Endothelial cell of umbilical vein (primary cell): ENCODE data around the gene FUCA2. TPM values are rescaled to one million over a fixed set of nuclear protein-coding genes. Genes with fewer than 3 reads are reported as not detected.

Source experiments
- BruUV-seq: library from RNA; stranded (reverse); fragments of 400-500 nt; replicated peaks from 2 replicates; lab custom pipeline; 2021; lab: Mats Ljungman, UMichigan
- CTCF ChIA-PET: fragments of 300-600, 350-600 bp; sonication (Branson Sonifier 250); formaldehyde crosslinking; loops from one replicate; lab custom pipeline; 2021; ENCODE audit warnings: antibody characterized with exemption, inconsistent platforms; lab: Charles Lee
- POLR2A ChIA-PET: fragments of 300-600, 350-600 bp; sonication (Branson Sonifier 250); formaldehyde crosslinking; loops from one replicate; lab custom pipeline; 2021; ENCODE audit warnings: antibody characterized with exemption, inconsistent platforms; lab: Charles Lee
- DNase-seq: peaks from one replicate; pipeline ENCODE4 v3.0.0-alpha.2; 2011; ENCODE audit warnings: low read depth, low spot score
- FAIRE-seq: peaks from 2 replicates; lab custom pipeline; 2011; peaks lifted over from hg19 to GRCh38; lab: Jason Lieb, UNC
- H2AFZ ChIP-seq: 2 replicates; pipeline ENCODE4 v1.6.0; 2012; ENCODE audit warnings: low read depth, low read length, control low read depth, inconsistent platforms
- H3K27ac ChIP-seq: 2 replicates; pipeline ENCODE4 v1.5.1; 2011; ENCODE audit warnings: low read depth, mild to moderate bottlenecking, control low read depth, low read length, moderate library complexity; ENCODE audit not compliant: insufficient read depth
- H3K27me3 ChIP-seq, 2 experiments: 2 replicates each; pipeline versions ENCODE4 v1.6.0 to v1.6.1; 2011; ENCODE audit warnings: low read length in 2 of 2, mixed read lengths in 1 of 2; ENCODE audit not compliant: control insufficient read depth in 2 of 2, insufficient read depth in 2 of 2
- H3K36me3 ChIP-seq, 2 experiments: 2 replicates in 1 of 2; 3 replicates in 1 of 2; pipeline ENCODE4 v1.5.1; 2011; ENCODE audit warnings: low read length in 2 of 2, mild to moderate bottlenecking in 1 of 2, moderate library complexity in 1 of 2; ENCODE audit not compliant: control insufficient read depth in 2 of 2, insufficient read depth in 2 of 2; ENCODE audit errors: extremely low read depth in 1 of 2
- H3K4me1 ChIP-seq: 3 replicates; pipeline ENCODE4 v1.5.1; 2011; ENCODE audit warnings: mild to moderate bottlenecking, low read length; ENCODE audit not compliant: control insufficient read depth, insufficient read depth; ENCODE audit errors: extremely low read depth
- H3K4me2 ChIP-seq: 2 replicates; pipeline ENCODE4 v1.6.1; 2011; ENCODE audit warnings: low read length, control low read depth, mixed read lengths; ENCODE audit not compliant: insufficient read depth
- H3K4me3 ChIP-seq, 3 experiments: fragments of 200-600 bp in 1 of 3; sonication (generic), shearing (Covaris generic) in 1 of 3; replicated peaks in 1 of 3; 2 replicates each; pipeline ENCODE4 v1.5.1; 2011 to 2016; ENCODE audit warnings: control low read depth in 3 of 3, low read length in 3 of 3, mild to moderate bottlenecking in 2 of 3, inconsistent platforms in 1 of 3, low read depth in 1 of 3, moderate library complexity in 1 of 3; ENCODE audit not compliant: insufficient read depth in 1 of 3
- H3K79me2 ChIP-seq: 2 replicates; pipeline ENCODE4 v1.6.0; 2012; ENCODE audit warnings: low read length, inconsistent platforms; ENCODE audit not compliant: control insufficient read depth, insufficient read depth
- H3K9ac ChIP-seq: replicated peaks from 2 replicates; pipeline ENCODE3; 2011; ENCODE audit warnings: low read length, control low read depth; ENCODE audit not compliant: insufficient read depth; ENCODE audit errors: extremely low read depth
- H3K9me1 ChIP-seq: replicated peaks from 3 replicates; pipeline ENCODE4 v1.6.0; 2011; ENCODE audit warnings: mild to moderate bottlenecking, low read length; ENCODE audit not compliant: control insufficient read depth, insufficient read depth; ENCODE audit errors: extremely low read depth
- H3K9me3 ChIP-seq: replicated peaks from 2 replicates; pipeline ENCODE4 v1.5.1; 2012; ENCODE audit warnings: low read length, inconsistent platforms; ENCODE audit not compliant: control insufficient read depth, insufficient read depth
- H4K20me1 ChIP-seq: replicated peaks from 2 replicates; pipeline ENCODE3; 2011; ENCODE audit warnings: mild to moderate bottlenecking, low read length; ENCODE audit not compliant: control insufficient read depth, insufficient read depth; ENCODE audit errors: extremely low read depth
- FOS ChIP-seq: IDR thresholded peaks from 2 replicates; pipeline ENCODE4 v1.6.1; 2011; ENCODE audit warnings: mild to moderate bottlenecking, low read length, moderate library complexity, borderline replicate concordance; ENCODE audit not compliant: insufficient read depth
- JUN ChIP-seq: IDR thresholded peaks from 2 replicates; pipeline ENCODE4 v1.6.1; 2011; ENCODE audit warnings: borderline replicate concordance, low read depth; ENCODE audit not compliant: insufficient read length, insufficient read depth
- MYC ChIP-seq: IDR thresholded peaks from one replicate; pipeline ENCODE4 v1.6.1; 2011; ENCODE audit warnings: mild to moderate bottlenecking, low read depth, low read length
- POLR2A ChIP-seq: IDR thresholded peaks from 2 replicates; pipeline ENCODE4 v1.6.1; 2012; ENCODE audit warnings: low read depth, mild to moderate bottlenecking, control low read depth, low read length
- POLR2AphosphoS5 ChIP-seq: IDR thresholded peaks from 2 replicates; pipeline ENCODE4 v1.6.1; 2012; ENCODE audit warnings: low read depth, mild to moderate bottlenecking, control low read depth, low read length, moderate library complexity; ENCODE audit not compliant: insufficient read depth
- dilution Hi-C: fragments of 300-500 bp; cut with MboI; formaldehyde crosslinking; loops from one replicate; pipeline ENCODE4 v1.15.0; 2019; ENCODE audit warnings: low sequenced_read_pairs; ENCODE audit not compliant: extremely low pct_ligation_motif_present
- intact Hi-C: fragments of 100-400 bp; cut with micrococcal nuclease; formaldehyde crosslinking; loops from one replicate; pipeline ENCODE4 v1.10.0; 2022
- polyA plus RNA-seq, 4 experiments: library from polyadenylated mRNA; depleted of rRNA in 3 of 4; stranded (reverse) in 3 of 4; unstranded in 1 of 4; fragments of >200 nt; gene quantifications; 2 replicates each; pipeline versions ENCODE4 v1.2.1 to v1.2.3, GENCODE V29; 2011 to 2012; ENCODE audit warnings: missing spikeins in 1 of 4
- total RNA-seq: library from RNA; stranded (reverse); gene quantifications from 2 replicates; pipeline ENCODE4 v1.2.3, GENCODE V29; 2021
- TF ChIP-seq, protein P1 (sequence below): IDR thresholded peaks from 2 replicates; pipeline ENCODE4 v1.6.1; 2011; ENCODE audit not compliant: insufficient read depth, insufficient read length
- TF ChIP-seq, protein P2 (sequence below), 2 donors: IDR thresholded peaks; 1 replicate in 1 of 2; 2 replicates in 1 of 2; pipeline ENCODE4 v1.5.1; 2011; ENCODE audit warnings: low read length in 2 of 2, mild to moderate bottlenecking in 2 of 2, moderate library complexity in 2 of 2, control low read depth in 1 of 2, inconsistent platforms in 1 of 2, low read depth in 1 of 2; ENCODE audit not compliant: insufficient read depth in 1 of 2; ENCODE audit errors: extremely low read depth in 1 of 2

Gene FUCA2
- total and polyA plus RNA-seq, 2 donors (not counting 3 experiments of a cell fraction or from before 2014, with no cell fraction given), result 29.7 to 80.9 TPM

DNA sequence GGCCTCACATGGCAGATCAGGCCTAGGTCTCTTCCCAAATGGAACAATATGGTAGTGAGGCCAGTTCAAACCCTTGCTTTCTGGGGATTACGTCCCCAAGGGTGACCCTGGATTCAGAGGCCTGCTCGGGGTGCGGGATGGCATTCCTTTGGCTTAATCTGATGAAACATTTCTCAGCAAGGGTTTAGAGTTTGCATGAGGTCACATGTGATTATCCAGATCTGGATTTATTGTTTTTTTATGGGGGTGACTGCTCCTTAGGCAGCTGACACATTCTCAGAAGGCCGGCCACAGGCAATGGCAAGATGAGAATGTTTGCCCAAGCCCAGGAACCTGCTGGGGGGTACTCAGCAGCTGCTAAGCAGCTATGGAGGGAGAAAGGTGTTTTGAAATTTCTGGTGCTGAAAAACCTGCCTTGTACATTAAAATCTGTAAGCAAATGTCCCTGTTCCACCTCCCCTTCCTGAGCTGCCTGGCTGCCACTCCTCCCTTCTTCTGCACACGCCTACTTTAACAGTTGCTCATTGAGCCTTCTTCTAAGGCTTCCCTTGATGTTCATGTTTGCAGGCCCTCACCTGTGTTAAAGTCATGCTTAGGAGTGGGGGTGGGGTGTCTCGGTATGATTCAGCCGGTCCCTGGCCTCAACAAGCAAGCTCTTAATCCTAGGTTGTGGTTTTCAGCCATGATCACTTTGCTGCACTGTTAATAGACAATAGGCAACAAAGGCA is 37.9 kb upstream of the FUCA2 start:
- DNase-seq, result no peak
- intact Hi-C loops (no loop called here), dilution Hi-C loops (no loop called here)
- BruUV-seq, result no TSS peak
- H3K4me3 ChIP-seq, result no peak overlapping the region
- peaks cover under 1% of the 10 kb centered on the region for H3K4me1 ChIP-seq
- H2AFZ ChIP-seq, result no peak overlapping the region
- H3K9me3 ChIP-seq, result no peaks in the 10 kb centered on the region
- H4K20me1 ChIP-seq, result no peaks in the 10 kb centered on the region
- H3K27ac ChIP-seq, result no peak overlapping the region
- no peaks in the 10 kb centered on the region for H3K36me3 ChIP-seq
- no peaks in the 10 kb centered on the region for H3K9me1 ChIP-seq
- no peaks in the 10 kb centered on the region for H3K79me2 ChIP-seq
- no peaks in the 10 kb centered on the region for H3K27me3 ChIP-seq
- no peak overlapping the region for H3K4me2 ChIP-seq
- ChIA-PET POLR2A (no interaction called here), CTCF (interaction anchor here (1.5 kb wide), 1 partner anchor 12 kb away, joined by 4 read pairs; no protein-coding TSS in a partner anchor)
- H3K9ac ChIP-seq, result no peak overlapping the region
- TF ChIP-seq, protein P1, sequence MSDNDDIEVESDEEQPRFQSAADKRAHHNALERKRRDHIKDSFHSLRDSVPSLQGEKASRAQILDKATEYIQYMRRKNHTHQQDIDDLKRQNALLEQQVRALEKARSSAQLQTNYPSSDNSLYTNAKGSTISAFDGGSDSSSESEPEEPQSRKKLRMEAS, result no peak
- TF ChIP-seq POLR2A (no peak), MYC (no peak), POLR2AphosphoS5 (no peak), FOS (no peak), JUN (no peak)
- TF ChIP-seq, protein P2, sequence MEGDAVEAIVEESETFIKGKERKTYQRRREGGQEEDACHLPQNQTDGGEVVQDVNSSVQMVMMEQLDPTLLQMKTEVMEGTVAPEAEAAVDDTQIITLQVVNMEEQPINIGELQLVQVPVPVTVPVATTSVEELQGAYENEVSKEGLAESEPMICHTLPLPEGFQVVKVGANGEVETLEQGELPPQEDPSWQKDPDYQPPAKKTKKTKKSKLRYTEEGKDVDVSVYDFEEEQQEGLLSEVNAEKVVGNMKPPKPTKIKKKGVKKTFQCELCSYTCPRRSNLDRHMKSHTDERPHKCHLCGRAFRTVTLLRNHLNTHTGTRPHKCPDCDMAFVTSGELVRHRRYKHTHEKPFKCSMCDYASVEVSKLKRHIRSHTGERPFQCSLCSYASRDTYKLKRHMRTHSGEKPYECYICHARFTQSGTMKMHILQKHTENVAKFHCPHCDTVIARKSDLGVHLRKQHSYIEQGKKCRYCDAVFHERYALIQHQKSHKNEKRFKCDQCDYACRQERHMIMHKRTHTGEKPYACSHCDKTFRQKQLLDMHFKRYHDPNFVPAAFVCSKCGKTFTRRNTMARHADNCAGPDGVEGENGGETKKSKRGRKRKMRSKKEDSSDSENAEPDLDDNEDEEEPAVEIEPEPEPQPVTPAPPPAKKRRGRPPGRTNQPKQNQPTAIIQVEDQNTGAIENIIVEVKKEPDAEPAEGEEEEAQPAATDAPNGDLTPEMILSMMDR (IDR thresholded peaks at IDR 0.05; ENCODE audit: extremely low read depth in 1 of 2, insufficient read depth in 1 of 2, low read depth in 1 of 2, low read length in 2 of 2), result no peak
- no peak for FAIRE-seq
